H1 (cell line): Measurements from ENCODE around the gene PPP1R15B. TPM values are rescaled to one million over a fixed set of nuclear protein-coding genes. Genes with fewer than 3 reads are reported as not detected.

ENCODE experiments used
- CTCF ChIA-PET: fragments of 300-600 bp; sonication (Branson Sonifier 250); formaldehyde crosslinking; loops from one replicate; lab custom pipeline; 2021; ENCODE audit not compliant: partially characterized antibody; lab: Charles Lee
- POLR2A ChIA-PET: fragments of 300-600 bp; sonication (Branson Sonifier 250); formaldehyde crosslinking; loops from one replicate; lab custom pipeline; 2021; ENCODE audit warnings: inconsistent platforms; ENCODE audit not compliant: partially characterized antibody; lab: Charles Lee
- DNase-seq, 2 experiments: peaks; one replicate each; pipeline versions ENCODE4 v3.0.0 to v3.0.0-alpha.2; 2010 to 2022; ENCODE audit warnings: low spot score in 2 of 2, low read depth in 1 of 2, mixed read lengths in 1 of 2
- FAIRE-seq: peaks from 2 replicates; lab custom pipeline; 2011; peaks lifted over from hg19 to GRCh38; lab: Jason Lieb, UNC
- H2AFZ ChIP-seq: 2 replicates; pipeline ENCODE4 v1.8.1; 2012; ENCODE audit warnings: low read length, inconsistent platforms
- H2AK5ac ChIP-seq: 2 replicates; pipeline ENCODE4 v1.6.1; 2013; ENCODE audit warnings: low read depth, low read length
- H2BK120ac ChIP-seq: replicated peaks from 2 replicates; pipeline ENCODE3; 2013; ENCODE audit warnings: low read depth, low read length, inconsistent platforms
- H2BK12ac ChIP-seq: 2 replicates; pipeline ENCODE4 v1.6.1; 2013; ENCODE audit warnings: low read depth, low read length
- H2BK15ac ChIP-seq: 2 replicates; pipeline ENCODE4 v1.6.1; 2013; ENCODE audit warnings: low read length
- H2BK20ac ChIP-seq: 2 replicates; pipeline ENCODE4 v1.6.1; 2013; ENCODE audit warnings: low read length
- H2BK5ac ChIP-seq: 2 replicates; pipeline ENCODE4 v1.6.1; 2013; ENCODE audit warnings: low read depth, low read length
- H3K14ac ChIP-seq: 2 replicates; pipeline ENCODE4 v1.6.1; 2013; ENCODE audit warnings: inconsistent platforms; ENCODE audit not compliant: insufficient read length
- H3K18ac ChIP-seq: 2 replicates; pipeline ENCODE4 v1.6.1; 2013; ENCODE audit warnings: low read length; ENCODE audit errors: extremely low read depth
- H3K23ac ChIP-seq: 2 replicates; pipeline ENCODE4 v1.6.1; 2013; ENCODE audit warnings: inconsistent platforms; ENCODE audit not compliant: insufficient read length
- H3K23me2 ChIP-seq: 2 replicates; pipeline ENCODE4 v1.6.1; 2013; ENCODE audit warnings: low read depth, low read length
- H3K27ac ChIP-seq: 2 replicates; pipeline ENCODE4 v1.6.1; 2011; ENCODE audit warnings: low read depth, low read length, inconsistent platforms
- H3K27me3 ChIP-seq, 4 experiments: replicated peaks in 1 of 4; 1 replicate in 1 of 4; 2 replicates in 3 of 4; pipeline versions ENCODE4 v1.6.1 to v1.8.1; 2011 to 2013; ENCODE audit warnings: low read length in 3 of 4, mild to moderate bottlenecking in 3 of 4, inconsistent platforms in 2 of 4, mixed read lengths in 2 of 4, moderate library complexity in 1 of 4; ENCODE audit not compliant: control insufficient read depth in 3 of 4, insufficient read depth in 3 of 4; ENCODE audit errors: extremely low read depth in 1 of 4
- H3K36me3 ChIP-seq, 4 experiments: 2 replicates each; pipeline versions ENCODE4 v1.6.1 to v1.8.1; 2011 to 2013; ENCODE audit warnings: mild to moderate bottlenecking in 4 of 4, low read length in 3 of 4, moderate library complexity in 2 of 4, control low read depth in 1 of 4, inconsistent platforms in 1 of 4; ENCODE audit not compliant: insufficient read depth in 4 of 4, control insufficient read depth in 2 of 4
- H3K4ac ChIP-seq: replicated peaks from 2 replicates; pipeline ENCODE3; 2013; ENCODE audit warnings: low read length, low read depth, mixed read lengths, inconsistent platforms; ENCODE audit not compliant: insufficient read length
- H3K4me1 ChIP-seq, 4 experiments: replicated peaks in 1 of 4; 1 replicate in 1 of 4; 2 replicates in 3 of 4; pipeline versions ENCODE4 v1.6.1 to v1.8.1; 2011 to 2013; ENCODE audit warnings: low read length in 3 of 4, inconsistent platforms in 2 of 4, mixed read lengths in 1 of 4; ENCODE audit not compliant: insufficient read depth in 4 of 4, control insufficient read depth in 3 of 4
- H3K4me2 ChIP-seq, 2 experiments: 2 replicates each; pipeline versions ENCODE4 v1.6.1 to v1.8.1; 2011 to 2013; ENCODE audit warnings: low read depth in 2 of 2, low read length in 2 of 2, control low read depth in 1 of 2, inconsistent platforms in 1 of 2, mild to moderate bottlenecking in 1 of 2; ENCODE audit not compliant: insufficient read depth in 1 of 2
- H3K4me3 ChIP-seq, 4 experiments: fragments of 200-600, 300-600 bp in 1 of 4; sonication (generic), shearing (Covaris generic), sonication (Bioruptor Twin) in 1 of 4; 2 replicates each; pipeline versions ENCODE4 v1.5.1 to v1.8.1; 2011 to 2016; ENCODE audit warnings: low read length in 4 of 4, low read depth in 3 of 4, control low read depth in 2 of 4, inconsistent platforms in 2 of 4, mild to moderate bottlenecking in 2 of 4, mixed read lengths in 1 of 4, moderate library complexity in 1 of 4; ENCODE audit not compliant: insufficient read depth in 2 of 4; ENCODE audit errors: extremely low read depth in 1 of 4
- H3K56ac ChIP-seq: replicated peaks from 2 replicates; pipeline ENCODE3; 2013; ENCODE audit warnings: low read depth, mild to moderate bottlenecking, mixed read lengths, low read length, inconsistent platforms; ENCODE audit not compliant: insufficient read length
- H3K79me1 ChIP-seq: 2 replicates; pipeline ENCODE4 v1.6.1; 2013; ENCODE audit warnings: low read depth, low read length, control low read depth
- H3K79me2 ChIP-seq, 2 experiments: 2 replicates each; pipeline versions ENCODE4 v1.6.1 to v1.8.1; 2012 to 2013; ENCODE audit warnings: low read length in 2 of 2, mild to moderate bottlenecking in 2 of 2, inconsistent platforms in 1 of 2; ENCODE audit not compliant: insufficient read depth in 2 of 2, control insufficient read depth in 1 of 2
- H3K9ac ChIP-seq, 4 experiments: replicated peaks in 1 of 4; 1 replicate in 1 of 4; 2 replicates in 3 of 4; pipeline versions ENCODE4 v1.6.1 to v1.8.1; 2011 to 2013; ENCODE audit warnings: low read depth in 3 of 4, low read length in 3 of 4, control low read depth in 2 of 4, mild to moderate bottlenecking in 2 of 4, moderate library complexity in 2 of 4, inconsistent platforms in 1 of 4; ENCODE audit errors: extremely low read depth in 1 of 4
- H3K9me3 ChIP-seq, 2 experiments: 2 replicates each; pipeline versions ENCODE4 v1.6.1 to v1.8.1; 2012 to 2013; ENCODE audit warnings: mild to moderate bottlenecking in 2 of 2, moderate library complexity in 2 of 2, control low read depth in 1 of 2, inconsistent platforms in 1 of 2, low read depth in 1 of 2, low read length in 1 of 2, mixed read lengths in 1 of 2; ENCODE audit not compliant: insufficient read depth in 2 of 2
- H4K20me1 ChIP-seq, 2 experiments: replicated peaks in 1 of 2; 2 replicates each; pipeline versions ENCODE3 to v1.8.1; 2011 to 2013; ENCODE audit warnings: inconsistent platforms in 2 of 2, low read length in 2 of 2, mild to moderate bottlenecking in 1 of 2; ENCODE audit not compliant: insufficient read depth in 2 of 2, control insufficient read depth in 1 of 2
- H4K5ac ChIP-seq: 2 replicates; pipeline ENCODE4 v1.6.1; 2013; ENCODE audit warnings: low read length, low read depth, mixed read lengths, inconsistent platforms; ENCODE audit not compliant: insufficient read length
- H4K8ac ChIP-seq: 2 replicates; pipeline ENCODE4 v1.8.0; 2013; ENCODE audit warnings: mild to moderate bottlenecking, moderate library complexity, low read length, inconsistent platforms; ENCODE audit not compliant: insufficient read depth; ENCODE audit errors: extremely low read depth
- H4K91ac ChIP-seq: replicated peaks from 2 replicates; pipeline ENCODE3; 2013; ENCODE audit warnings: low read length, mixed read lengths, inconsistent platforms; ENCODE audit not compliant: insufficient read length
- POU5F1 ChIP-seq: IDR thresholded peaks from 2 replicates; pipeline ENCODE4 v1.6.1; 2011; ENCODE audit warnings: low read depth, mild to moderate bottlenecking, low read length, moderate library complexity
- SAP30 ChIP-seq: fragments of 300-600 bp; sonication (generic); IDR thresholded peaks from 2 replicates; pipeline ENCODE4 v1.7.1; 2012; ENCODE audit warnings: low read length, moderate library complexity, mild to moderate bottlenecking, inconsistent platforms; ENCODE audit not compliant: insufficient read depth, insufficient replicate concordance
- SIN3A ChIP-seq, 2 experiments: IDR thresholded peaks in 1 of 2; conservative IDR thresholded peaks in 1 of 2; 2 replicates each; pipeline ENCODE4 v1.6.1; 2011 to 2012; ENCODE audit warnings: low read length in 2 of 2, improper control_type of control experiment in 1 of 2, low read depth in 1 of 2, mild to moderate bottlenecking in 1 of 2
- WGBS, 2 experiments: shearing (Covaris generic) in 1 of 2; methylation state at CpG; one replicate each; pipeline versions ENCODE4 v1.1.6 to v1.1.7; 2013 to 2015; ENCODE audit warnings: low lambda C conversion rate in 2 of 2, mixed read lengths in 2 of 2, inconsistent platforms in 1 of 2, low coverage in 1 of 2, missing lambda C conversion rate in 1 of 2; ENCODE audit not compliant: insufficient replicate concordance in 2 of 2, insufficient coverage in 1 of 2, insufficient read length in 1 of 2; ENCODE audit errors: extremely low coverage in 1 of 2, missing lambda C conversion rate in 1 of 2; 5-methylcytosine and 5-hydroxymethylcytosine counted together
- polyA plus RNA-seq, 7 experiments: library from polyadenylated mRNA; depleted of rRNA in 3 of 7; stranded (reverse) in 5 of 7; unstranded in 2 of 7; fragments of >200 nt in 5 of 7; fragments of 200-250 nt in 2 of 7; gene quantifications; 1 replicate in 5 of 7; 2 replicates in 1 of 7; 4 replicates in 1 of 7; pipeline versions ENCODE4 v1.2.1 to v1.2.3, GENCODE V29; 2011 to 2013; ENCODE audit warnings: missing spikeins in 2 of 7, mixed read lengths in 2 of 7
- total RNA-seq: library from RNA; stranded (reverse); fragmentation: NEBNext Ultra II Directional; extraction: Animal tissue kit (Norgen Biotek cat#: 25700); gene quantifications from 2 replicates; pipeline ENCODE4 v1.2.1, GENCODE V29; 2021

The PPP1R15B gene
- total and polyA plus RNA-seq, 2 of the 8 experiments (the other 6 are each of a cell fraction or from before 2014, with no cell fraction given): 14.4 to 72.2 TPM

- H3K56ac ChIP-seq: no peak overlapping the region
- H3K36me3 ChIP-seq: peaks cover 14 to 47% (median 18%) of the 10 kb centered on the region in 4 experiments
- peak overlapping the region; percentile 95 to 96 for H3K4me2 ChIP-seq
- WGBS, 2 experiments: 7% methylated on average over 2 of the region's 2 CpGs; no CpG with 5 or more reads in 1 of the 2 experiments
- no peak overlapping the region for H3K4ac ChIP-seq
- H4K5ac ChIP-seq: no peak overlapping the region
- FAIRE-seq (no peak), DNase-seq (peak in 1 of 2 experiments; percentile 41)
- no peak overlapping the region for H2BK120ac ChIP-seq
- H3K14ac ChIP-seq: no peak overlapping the region
- no peaks in the 10 kb centered on the region for H3K27me3 ChIP-seq
- peaks cover 28 to 41% of the 10 kb centered on the region in 2 experiments for H4K20me1 ChIP-seq
- no peak overlapping the region for H4K91ac ChIP-seq
- H2BK15ac ChIP-seq: no peak overlapping the region
- no peak overlapping the region for H2AK5ac ChIP-seq
- H2AFZ ChIP-seq: no peak overlapping the region
- peak overlapping the region in 1 of 4 experiments; percentile 39; a peak in 2 of 7 replicates for H3K9ac ChIP-seq
- TF ChIP-seq SIN3A (conservative IDR thresholded peaks at IDR 0.05 in 1 of 2, IDR thresholded peaks at IDR 0.05 in 1 of 2; ENCODE audit: low read depth in 1 of 2, low read length in 2 of 2) (0 out of 4 replicates have a peak, but pooled peaks of 1 of the 2 experiments have one; percentile 26), POU5F1 (no peak), SAP30 (peak; percentile 18)
- ChIA-PET CTCF (interaction anchor here (1.0 to 4.5 kb wide), 6 partner anchors 9 to 95 kb away, joined by 3 to 36 read pairs (median 4); no protein-coding TSS in a partner anchor), POLR2A (interaction anchor here (1.0 to 4.5 kb wide), 7 partner anchors 8 to 153 kb away, joined by 3 to 30 read pairs (median 4); no protein-coding TSS in a partner anchor)
- H3K9me3 ChIP-seq: no peaks in the 10 kb centered on the region
- no peak overlapping the region for H3K18ac ChIP-seq
- no peak overlapping the region for H3K27ac ChIP-seq
- no peak overlapping the region for H4K8ac ChIP-seq
- H3K23ac ChIP-seq: no peak overlapping the region
- peaks cover 2% of the 10 kb centered on the region; the same call in 1 of the 2 replicates for H3K79me1 ChIP-seq
- H2BK12ac ChIP-seq: no peak overlapping the region
- H3K79me2 ChIP-seq: peaks cover 44 to 85% of the 10 kb centered on the region in 2 experiments
- H3K4me3 ChIP-seq: peak overlapping the region; percentile 63 to 97 (median 95)
- no peak overlapping the region for H2BK20ac ChIP-seq
- peaks cover 19% of the 10 kb centered on the region for H3K23me2 ChIP-seq
- no peak overlapping the region for H2BK5ac ChIP-seq
- H3K4me1 ChIP-seq: peaks cover 0 to 2% (median 0%) of the 10 kb centered on the region in 4 experiments; a peak in 3 of 7 replicates
Measured at GRCh38 chr1:204408074-204408507, 3.5 kb downstream of the PPP1R15B start.
